ENCODE results near the gene TSHZ1. TPM values are rescaled to one million over a fixed set of nuclear protein-coding genes. Genes with fewer than 3 reads are reported as not detected.

TSHZ1 gene
- total RNA-seq, 2 experiments from 2014 or later: 12.7 to 13.9 TPM

GRCh38 chr18:75248426-75249174 is 38.0 kb downstream of the TSHZ1 start:
- CTCF ChIA-PET: no interaction called here

GRCh38 chr18:75249175-75249518 is 38.5 kb downstream of the TSHZ1 start:
- H3K4me3 Mint-ChIP-seq: no peak overlapping the region
- H3K9me3 Mint-ChIP-seq: no peaks in the 10 kb centered on the region
- peak overlapping the region; percentile 49 for H3K27ac Mint-ChIP-seq
- H3K36me3 Mint-ChIP-seq: no peaks in the 10 kb centered on the region
- intact Hi-C loops (cut with micrococcal nuclease): loop anchor here (5.0 to 10.0 kb wide), 2 partner anchors 254 to 752 kb away; partner anchors contain the start of gene CNDP2
- no peaks in the 10 kb centered on the region for H3K27me3 Mint-ChIP-seq
- POLR2A ChIA-PET: interaction anchor here (1.7 kb wide), 1 partner anchor 39 kb away, joined by 7 read pairs; the partner anchor contains the start of gene TSHZ1
- peaks cover 62% of the 10 kb centered on the region for H3K4me1 Mint-ChIP-seq (ENCODE audit: low read depth)
- CTCF ChIA-PET: no interaction called here
- no peak for DNase-seq

More at GRCh38 chr18:75248426-75249174, 38.0 kb downstream of the TSHZ1 start:
- H3K9me3 Mint-ChIP-seq: no peaks in the 10 kb centered on the region
- H3K36me3 Mint-ChIP-seq: no peaks in the 10 kb centered on the region
- no peaks in the 10 kb centered on the region for H3K27me3 Mint-ChIP-seq
- peak overlapping the region; percentile 87 for H3K27ac Mint-ChIP-seq
- peak overlapping the region; percentile 77 for H3K4me3 Mint-ChIP-seq
- no peak for DNase-seq
- POLR2A ChIA-PET: interaction anchor here (0.7 to 1.7 kb wide), 2 partner anchors 36 to 38 kb away, joined by 3 to 7 read pairs; partner anchors contain the start of gene TSHZ1
- peaks cover 58% of the 10 kb centered on the region for H3K4me1 Mint-ChIP-seq (ENCODE audit: low read depth)
- intact Hi-C loops (cut with micrococcal nuclease): loop anchor here (5.0 to 10.0 kb wide), 2 partner anchors 254 to 751 kb away; partner anchors contain the start of gene CNDP2

- H3K27ac Mint-ChIP-seq: peak overlapping the region; percentile 3
- H3K9me3 Mint-ChIP-seq: no peaks in the 10 kb centered on the region
- intact Hi-C loops (cut with micrococcal nuclease): loop anchor here (5.0 to 10.0 kb wide), 2 partner anchors 255 to 753 kb away; partner anchors contain the start of gene CNDP2
- peak; percentile 31 for DNase-seq
- peaks cover 60% of the 10 kb centered on the region for H3K4me1 Mint-ChIP-seq (ENCODE audit: low read depth)
- H3K36me3 Mint-ChIP-seq: no peaks in the 10 kb centered on the region
- ChIA-PET CTCF (no interaction called here), POLR2A (no interaction called here)
- no peaks in the 10 kb centered on the region for H3K27me3 Mint-ChIP-seq
- no peak overlapping the region for H3K4me3 Mint-ChIP-seq
Observed at GRCh38 chr18:75249672-75250470, 39.3 kb downstream of the TSHZ1 start.

- POLR2A ChIA-PET: no interaction called here
- DNase-seq: no peak
- H3K9me3 Mint-ChIP-seq: no peaks in the 10 kb centered on the region
- H3K4me3 Mint-ChIP-seq: no peak overlapping the region
- no peaks in the 10 kb centered on the region for H3K36me3 Mint-ChIP-seq
- H3K4me1 Mint-ChIP-seq (ENCODE audit: low read depth): peaks cover 60% of the 10 kb centered on the region
- CTCF ChIA-PET: no interaction called here
- intact Hi-C loops (cut with micrococcal nuclease): no loop called here
- no peak overlapping the region for H3K27ac Mint-ChIP-seq
- no peaks in the 10 kb centered on the region for H3K27me3 Mint-ChIP-seq
Observed at GRCh38 chr18:75250471-75250821, 39.8 kb downstream of the TSHZ1 start.

- no peak overlapping the region for H3K4me3 Mint-ChIP-seq
- ChIA-PET POLR2A (no interaction called here), CTCF (no interaction called here)
- intact Hi-C loops (cut with micrococcal nuclease): no loop called here
- H3K27ac Mint-ChIP-seq: no peak overlapping the region
- peaks cover 50% of the 10 kb centered on the region for H3K4me1 Mint-ChIP-seq (ENCODE audit: low read depth)
- no peaks in the 10 kb centered on the region for H3K9me3 Mint-ChIP-seq
- no peaks in the 10 kb centered on the region for H3K36me3 Mint-ChIP-seq
- H3K27me3 Mint-ChIP-seq: no peaks in the 10 kb centered on the region
- DNase-seq: no peak
Observed at GRCh38 chr18:75251466-75251865, 40.9 kb downstream of the TSHZ1 start.

- ChIA-PET CTCF (no interaction called here), POLR2A (no interaction called here)
- no peak for DNase-seq
- Mint-ChIP-seq H3K27ac (no peak overlapping the region), H3K4me1 (ENCODE audit: low read depth) (peaks cover 45% of the 10 kb centered on the region), H3K9me3 (no peaks in the 10 kb centered on the region), H3K4me3 (no peak overlapping the region), H3K36me3 (no peaks in the 10 kb centered on the region), H3K27me3 (no peaks in the 10 kb centered on the region)
- intact Hi-C loops (cut with micrococcal nuclease): no loop called here
Observed at GRCh38 chr18:75252136-75252535, 41.5 kb downstream of the TSHZ1 start.

- no peaks in the 10 kb centered on the region for H3K27me3 Mint-ChIP-seq
- ChIA-PET POLR2A (no interaction called here), CTCF (no interaction called here)
- DNase-seq: no peak
- H3K36me3 Mint-ChIP-seq: no peaks in the 10 kb centered on the region
- intact Hi-C loops (cut with micrococcal nuclease): no loop called here
- H3K27ac Mint-ChIP-seq: no peak overlapping the region
- H3K4me3 Mint-ChIP-seq: no peak overlapping the region
- H3K9me3 Mint-ChIP-seq: no peaks in the 10 kb centered on the region
- H3K4me1 Mint-ChIP-seq (ENCODE audit: low read depth): peaks cover 42% of the 10 kb centered on the region
Observed at GRCh38 chr18:75253043-75253442, 42.4 kb downstream of the TSHZ1 start.

GRCh38 chr18:75253784-75254183 is 43.2 kb downstream of the TSHZ1 start:
- no peak overlapping the region for H3K4me3 Mint-ChIP-seq
- DNase-seq: no peak
- POLR2A ChIA-PET: no interaction called here
- no peaks in the 10 kb centered on the region for H3K36me3 Mint-ChIP-seq
- CTCF ChIA-PET: no interaction called here
- no peaks in the 10 kb centered on the region for H3K27me3 Mint-ChIP-seq
- intact Hi-C loops (cut with micrococcal nuclease): no loop called here
- peaks cover 34% of the 10 kb centered on the region for H3K4me1 Mint-ChIP-seq (ENCODE audit: low read depth)
- H3K27ac Mint-ChIP-seq: no peak overlapping the region
- H3K9me3 Mint-ChIP-seq: no peaks in the 10 kb centered on the region

- intact Hi-C loops (cut with micrococcal nuclease): no loop called here
- H3K27ac Mint-ChIP-seq: no peak overlapping the region
- H3K9me3 Mint-ChIP-seq: no peaks in the 10 kb centered on the region
- no peaks in the 10 kb centered on the region for H3K27me3 Mint-ChIP-seq
- peaks cover 26% of the 10 kb centered on the region for H3K4me1 Mint-ChIP-seq (ENCODE audit: low read depth)
- no peak overlapping the region for H3K4me3 Mint-ChIP-seq
- DNase-seq: no peak
- no peaks in the 10 kb centered on the region for H3K36me3 Mint-ChIP-seq
- POLR2A ChIA-PET: no interaction called here
- CTCF ChIA-PET: no interaction called here
Observed at GRCh38 chr18:75255094-75255493, 44.5 kb downstream of the TSHZ1 start.

- CTCF ChIA-PET: interaction anchor here (0.5 to 1.2 kb wide), 2 partner anchors 10 to 33 kb away, joined by 3 to 5 read pairs; no protein-coding TSS in a partner anchor
- Mint-ChIP-seq H3K9me3 (no peaks in the 10 kb centered on the region), H3K27me3 (no peaks in the 10 kb centered on the region), H3K36me3 (peaks cover 4% of the 10 kb centered on the region), H3K4me3 (no peak overlapping the region), H3K4me1 (ENCODE audit: low read depth) (peaks cover 34% of the 10 kb centered on the region), H3K27ac (no peak overlapping the region)
- intact Hi-C loops (cut with micrococcal nuclease): no loop called here
- DNase-seq: no peak
- POLR2A ChIA-PET: no interaction called here
Observed at GRCh38 chr18:75256376-75256775, 45.8 kb downstream of the TSHZ1 start.

- no peaks in the 10 kb centered on the region for H3K9me3 Mint-ChIP-seq
- DNase-seq: no peak
- H3K36me3 Mint-ChIP-seq: peaks cover 4% of the 10 kb centered on the region
- H3K4me3 Mint-ChIP-seq: no peak overlapping the region
- no peak overlapping the region for H3K27ac Mint-ChIP-seq
- ChIA-PET CTCF (no interaction called here), POLR2A (no interaction called here)
- no peaks in the 10 kb centered on the region for H3K27me3 Mint-ChIP-seq
- intact Hi-C loops (cut with micrococcal nuclease): no loop called here
- peaks cover 39% of the 10 kb centered on the region for H3K4me1 Mint-ChIP-seq (ENCODE audit: low read depth)
Observed at GRCh38 chr18:75257605-75258004, 47.0 kb downstream of the TSHZ1 start.

- Mint-ChIP-seq H3K4me1 (ENCODE audit: low read depth) (peaks cover 33% of the 10 kb centered on the region), H3K36me3 (peaks cover 4% of the 10 kb centered on the region), H3K4me3 (no peak overlapping the region), H3K27me3 (no peaks in the 10 kb centered on the region), H3K27ac (peak overlapping the region; percentile 75), H3K9me3 (no peaks in the 10 kb centered on the region)
- POLR2A ChIA-PET: interaction anchor here (0.9 kb wide), 1 partner anchor 51 kb away, joined by 6 read pairs; the partner anchor contains the start of gene TSHZ1
- CTCF ChIA-PET: no interaction called here
- DNase-seq: peak; percentile 35
- intact Hi-C loops (cut with micrococcal nuclease): loop anchor here (1.0 to 5.0 kb wide), 2 partner anchors 14 to 49 kb away; partner anchors contain the start of gene TSHZ1
Observed at GRCh38 chr18:75261430-75262223, 51.0 kb downstream of the TSHZ1 start.

Measured in activated CD4-positive, alpha-beta memory T cell treated with anti-CD3 and anti-CD28 coated beads for 36 hours (primary cell).